ENCODE measurements around the gene RSPH10B2. TPM values are rescaled to one million over a fixed set of nuclear protein-coding genes. Genes with fewer than 3 reads are reported as not detected.
A peak's percentile ranks its signal among the peaks of the same experiment; 100 is the strongest.

RSPH10B2 gene
- total and polyA plus RNA-seq, 2 of the 13 experiments (the other 11 are each of a cell fraction or from before 2014, with no cell fraction given), result 0.31 TPM; not detected in 1

- peak; percentile 71; the same call in 1 of the 2 replicates for TF ChIP-seq REPIN1 (CRISPR knock-in tag; IDR thresholded peaks at IDR 0.05; ENCODE audit: borderline replicate concordance, low read depth)
- TF ChIP-seq ZNF230 (CRISPR knock-in tag; IDR thresholded peaks at IDR 0.05), result peak; percentile 87; the same call in 1 of the 2 replicates
- 0 out of 2 replicates have a peak, but pooled peaks have one; percentile 63 for TF ChIP-seq ZNF484 (CRISPR knock-in tag; IDR thresholded peaks at IDR 0.05; ENCODE audit: borderline replicate concordance, low read depth)
- TF ChIP-seq SAFB2 (CRISPR knock-in tag; IDR thresholded peaks at IDR 0.05; ENCODE audit: borderline replicate concordance, low read depth), result peak; percentile 81
- TF ChIP-seq GLI4 (CRISPR knock-in tag; IDR thresholded peaks at IDR 0.05; ENCODE audit: borderline replicate concordance), result peak; percentile 89; the same call in 1 of the 2 replicates
- TF ChIP-seq, protein P1, sequence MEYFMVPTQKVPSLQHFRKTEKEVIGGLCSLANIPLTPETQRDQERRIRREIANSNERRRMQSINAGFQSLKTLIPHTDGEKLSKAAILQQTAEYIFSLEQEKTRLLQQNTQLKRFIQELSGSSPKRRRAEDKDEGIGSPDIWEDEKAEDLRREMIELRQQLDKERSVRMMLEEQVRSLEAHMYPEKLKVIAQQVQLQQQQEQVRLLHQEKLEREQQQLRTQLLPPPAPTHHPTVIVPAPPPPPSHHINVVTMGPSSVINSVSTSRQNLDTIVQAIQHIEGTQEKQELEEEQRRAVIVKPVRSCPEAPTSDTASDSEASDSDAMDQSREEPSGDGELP (IDR thresholded peaks at IDR 0.05; ENCODE audit: borderline replicate concordance, low read depth), result no peak
- peak; percentile 57; the same call in 1 of the 2 replicates for TF ChIP-seq ZNF224 (CRISPR knock-in tag; IDR thresholded peaks at IDR 0.05)
- TF ChIP-seq RBM22 (optimal IDR thresholded peaks at IDR 0.05; ENCODE audit: low read length), result no peak
- TF ChIP-seq KDM4B (CRISPR knock-in tag; IDR thresholded peaks at IDR 0.05), result no peak
- TF ChIP-seq KAT7 (CRISPR knock-in tag; IDR thresholded peaks at IDR 0.05; ENCODE audit: borderline replicate concordance), result peak; percentile 71; the same call in 1 of the 2 replicates
- TF ChIP-seq TAF15 (IDR thresholded peaks at IDR 0.05; ENCODE audit: low read depth, low read length, poor library complexity, severe bottlenecking), result peak; percentile 17
- TF ChIP-seq IRF9 (CRISPR knock-in tag; IDR thresholded peaks at IDR 0.05; ENCODE audit: borderline replicate concordance), result no peak
- no peak for TF ChIP-seq SRSF4 (IDR thresholded peaks at IDR 0.05; ENCODE audit: low read depth, low read length, poor library complexity, severe bottlenecking)
- TF ChIP-seq, protein P2, sequence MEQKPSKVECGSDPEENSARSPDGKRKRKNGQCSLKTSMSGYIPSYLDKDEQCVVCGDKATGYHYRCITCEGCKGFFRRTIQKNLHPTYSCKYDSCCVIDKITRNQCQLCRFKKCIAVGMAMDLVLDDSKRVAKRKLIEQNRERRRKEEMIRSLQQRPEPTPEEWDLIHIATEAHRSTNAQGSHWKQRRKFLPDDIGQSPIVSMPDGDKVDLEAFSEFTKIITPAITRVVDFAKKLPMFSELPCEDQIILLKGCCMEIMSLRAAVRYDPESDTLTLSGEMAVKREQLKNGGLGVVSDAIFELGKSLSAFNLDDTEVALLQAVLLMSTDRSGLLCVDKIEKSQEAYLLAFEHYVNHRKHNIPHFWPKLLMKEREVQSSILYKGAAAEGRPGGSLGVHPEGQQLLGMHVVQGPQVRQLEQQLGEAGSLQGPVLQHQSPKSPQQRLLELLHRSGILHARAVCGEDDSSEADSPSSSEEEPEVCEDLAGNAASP (CRISPR knock-in tag; IDR thresholded peaks at IDR 0.05; ENCODE audit: borderline replicate concordance), result peak; percentile 99
- 0 out of 2 replicates have a peak, but pooled peaks have one; percentile 21 for TF ChIP-seq ZNF264 (CRISPR knock-in tag; IDR thresholded peaks at IDR 0.05)
- TF ChIP-seq RELA (CRISPR knock-in tag; IDR thresholded peaks at IDR 0.05), result 0 out of 2 replicates have a peak, but pooled peaks have one; percentile 36
- TF ChIP-seq, protein P3, sequence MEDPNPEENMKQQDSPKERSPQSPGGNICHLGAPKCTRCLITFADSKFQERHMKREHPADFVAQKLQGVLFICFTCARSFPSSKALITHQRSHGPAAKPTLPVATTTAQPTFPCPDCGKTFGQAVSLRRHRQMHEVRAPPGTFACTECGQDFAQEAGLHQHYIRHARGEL (CRISPR knock-in tag; IDR thresholded peaks at IDR 0.05), result no peak
- TF ChIP-seq, protein P4, sequence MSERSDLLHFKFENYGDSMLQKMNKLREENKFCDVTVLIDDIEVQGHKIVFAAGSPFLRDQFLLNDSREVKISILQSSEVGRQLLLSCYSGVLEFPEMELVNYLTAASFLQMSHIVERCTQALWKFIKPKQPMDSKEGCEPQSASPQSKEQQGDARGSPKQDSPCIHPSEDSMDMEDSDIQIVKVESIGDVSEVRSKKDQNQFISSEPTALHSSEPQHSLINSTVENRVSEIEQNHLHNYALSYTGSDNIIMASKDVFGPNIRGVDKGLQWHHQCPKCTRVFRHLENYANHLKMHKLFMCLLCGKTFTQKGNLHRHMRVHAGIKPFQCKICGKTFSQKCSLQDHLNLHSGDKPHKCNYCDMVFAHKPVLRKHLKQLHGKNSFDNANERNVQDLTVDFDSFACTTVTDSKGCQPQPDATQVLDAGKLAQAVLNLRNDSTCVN (CRISPR knock-in tag; IDR thresholded peaks at IDR 0.05; ENCODE audit: borderline replicate concordance), result no peak
- peak; percentile 87; the same call in 1 of the 2 replicates for TF ChIP-seq BRCA1 (CRISPR knock-in tag; IDR thresholded peaks at IDR 0.05)
- TF ChIP-seq ZNF510 (CRISPR knock-in tag; IDR thresholded peaks at IDR 0.05; ENCODE audit: low read depth), result 0 out of 2 replicates have a peak, but pooled peaks have one; percentile 27
- no peak for TF ChIP-seq RCOR2 (CRISPR knock-in tag; IDR thresholded peaks at IDR 0.05)
- no peak for TF ChIP-seq NONO (IDR thresholded peaks at IDR 0.05)
- TF ChIP-seq NONO (CRISPR knock-in tag; conservative IDR thresholded peaks at IDR 0.05), result peak; percentile 94
- TF ChIP-seq ZBTB7A (CRISPR knock-in tag; IDR thresholded peaks at IDR 0.05), result no peak
These were observed 24.2 kb upstream of the RSPH10B2 start (continued) for GRCh38 chr7:6729492-6730342.

Data from HepG2 (cell line).